ENCODE results near the gene C14orf180. TPM values are rescaled to one million over a fixed set of nuclear protein-coding genes. Genes with fewer than 3 reads are reported as not detected.

Gene C14orf180
- total RNA-seq, 2 donors from 2014 or later: 1.1 to 5.1 TPM

DNA sequence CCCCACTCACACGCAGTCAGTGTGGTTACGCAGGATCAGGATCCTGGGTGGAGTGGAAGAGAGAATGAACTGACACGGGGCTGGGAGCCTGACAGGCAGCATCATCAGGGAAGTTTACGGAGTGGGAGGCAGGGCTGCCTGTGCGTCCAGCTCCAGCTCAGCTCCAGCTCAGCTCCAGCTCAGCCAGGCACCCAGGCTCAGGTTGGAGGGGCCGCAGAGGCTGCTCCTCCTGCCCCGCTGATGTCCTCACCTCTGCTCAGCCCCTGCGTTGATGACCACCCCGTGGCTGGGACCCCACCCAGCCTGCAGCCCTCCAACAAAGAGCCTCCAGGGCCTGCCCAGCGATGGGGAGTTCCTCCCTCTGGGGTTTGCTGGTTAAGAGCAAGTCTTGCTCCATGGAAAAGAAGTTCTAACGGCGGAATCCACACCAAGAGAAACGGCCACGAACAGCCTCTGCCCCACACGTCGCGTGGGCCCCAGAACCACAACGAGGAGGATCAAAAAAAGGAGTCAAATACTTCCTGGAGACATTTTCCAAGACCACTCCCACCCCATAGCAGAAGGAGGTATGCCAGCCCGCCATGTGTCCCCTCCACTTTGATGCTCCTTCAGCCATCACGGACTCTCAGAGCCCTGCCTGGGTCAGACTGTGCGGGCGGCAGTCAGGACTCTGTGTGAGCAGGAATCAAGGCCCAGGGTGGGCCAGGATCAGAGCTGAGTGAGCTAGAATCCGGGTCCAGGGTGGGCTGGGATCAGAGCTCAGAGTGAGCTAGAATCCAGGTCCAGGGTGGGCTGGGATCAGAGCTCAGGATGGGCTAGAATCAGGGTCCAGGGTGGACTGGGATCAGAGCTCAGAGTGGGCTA, 17.7 kb upstream of the C14orf180 start:
- Histone ChIP-seq H3K9me3 (no peaks in the 10 kb centered on the region), H3K27me3 (replicated peaks; ENCODE audit: insufficient read depth) (no peaks in the 10 kb centered on the region), H3K4me1 (ENCODE audit: control insufficient read depth in 1 of 2, low read depth in 2 of 2) (peaks cover 0 to 5% of the 10 kb centered on the region in 2 donors), H3K36me3 (no peaks in the 10 kb centered on the region), H3K4me3 (no peak overlapping the region), H3K27ac (no peak overlapping the region)
- ATAC-seq (ENCODE audit: insufficient number of reproducible peaks, low FRiP score, low read depth) (no peak), DNase-seq (ENCODE audit: low spot score) (no peak)
- TF ChIP-seq, protein P1, sequence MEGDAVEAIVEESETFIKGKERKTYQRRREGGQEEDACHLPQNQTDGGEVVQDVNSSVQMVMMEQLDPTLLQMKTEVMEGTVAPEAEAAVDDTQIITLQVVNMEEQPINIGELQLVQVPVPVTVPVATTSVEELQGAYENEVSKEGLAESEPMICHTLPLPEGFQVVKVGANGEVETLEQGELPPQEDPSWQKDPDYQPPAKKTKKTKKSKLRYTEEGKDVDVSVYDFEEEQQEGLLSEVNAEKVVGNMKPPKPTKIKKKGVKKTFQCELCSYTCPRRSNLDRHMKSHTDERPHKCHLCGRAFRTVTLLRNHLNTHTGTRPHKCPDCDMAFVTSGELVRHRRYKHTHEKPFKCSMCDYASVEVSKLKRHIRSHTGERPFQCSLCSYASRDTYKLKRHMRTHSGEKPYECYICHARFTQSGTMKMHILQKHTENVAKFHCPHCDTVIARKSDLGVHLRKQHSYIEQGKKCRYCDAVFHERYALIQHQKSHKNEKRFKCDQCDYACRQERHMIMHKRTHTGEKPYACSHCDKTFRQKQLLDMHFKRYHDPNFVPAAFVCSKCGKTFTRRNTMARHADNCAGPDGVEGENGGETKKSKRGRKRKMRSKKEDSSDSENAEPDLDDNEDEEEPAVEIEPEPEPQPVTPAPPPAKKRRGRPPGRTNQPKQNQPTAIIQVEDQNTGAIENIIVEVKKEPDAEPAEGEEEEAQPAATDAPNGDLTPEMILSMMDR (IDR thresholded peaks at IDR 0.05): no peak

DNA sequence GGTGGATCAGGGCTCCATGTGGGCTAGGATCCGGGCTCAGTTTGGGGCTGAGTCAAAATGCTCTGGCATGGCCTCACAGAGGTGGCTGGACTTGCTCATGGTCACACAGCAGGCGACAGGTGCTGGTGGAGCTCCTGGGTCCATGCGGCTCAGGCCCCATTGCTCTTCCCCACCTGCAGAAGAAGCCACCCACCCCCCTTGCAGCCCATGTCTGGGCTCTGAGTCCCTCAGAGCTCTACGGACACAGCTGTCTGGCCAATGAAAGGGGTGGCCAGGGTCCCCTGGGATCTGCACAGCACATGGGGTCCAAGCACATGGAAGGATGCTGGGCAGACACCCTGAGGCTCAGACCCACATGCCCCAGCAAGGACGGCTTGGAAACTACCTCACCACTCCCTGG, 17.0 kb upstream of the C14orf180 start:
- Histone ChIP-seq H3K4me1 (ENCODE audit: control insufficient read depth in 1 of 2, low read depth in 2 of 2) (peaks cover 0 to 5% of the 10 kb centered on the region in 2 donors), H3K27ac (no peak overlapping the region), H3K9me3 (no peaks in the 10 kb centered on the region), H3K27me3 (replicated peaks; ENCODE audit: insufficient read depth) (no peaks in the 10 kb centered on the region), H3K36me3 (no peaks in the 10 kb centered on the region), H3K4me3 (no peak overlapping the region)
- no peak for ATAC-seq (ENCODE audit: insufficient number of reproducible peaks, low FRiP score, low read depth)
- DNase-seq (ENCODE audit: low spot score): no peak
- TF ChIP-seq, protein P1 (IDR thresholded peaks at IDR 0.05): no peak

DNA sequence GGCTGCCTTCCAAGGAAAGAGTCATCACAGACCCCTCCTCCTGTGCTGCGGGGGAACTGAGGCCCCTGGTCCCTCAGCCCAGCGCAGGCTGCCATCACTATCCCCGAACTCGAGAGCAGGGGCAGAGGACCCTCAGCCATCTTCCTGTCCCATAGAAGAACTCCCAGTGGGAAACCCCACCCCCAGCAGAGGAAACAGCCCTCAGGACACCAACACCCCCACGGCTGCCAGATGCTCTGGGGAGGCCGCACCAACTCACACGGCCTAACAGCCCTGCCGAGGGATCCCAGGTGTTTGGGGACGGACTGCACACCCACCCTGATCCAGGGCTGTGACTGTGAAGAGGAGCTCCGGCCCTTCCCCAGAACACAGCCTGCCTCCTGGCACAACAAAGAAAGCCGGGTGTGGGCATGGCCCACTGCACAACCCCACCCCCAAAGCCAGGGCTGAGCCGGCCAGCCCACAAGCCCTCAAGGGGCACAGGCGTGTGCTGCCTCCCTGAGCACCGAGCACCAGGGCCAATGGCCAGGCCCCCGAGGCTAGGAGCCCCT, 16.3 kb upstream of the C14orf180 start:
- ATAC-seq (ENCODE audit: insufficient number of reproducible peaks, low FRiP score, low read depth): no peak
- TF ChIP-seq, protein P1 (IDR thresholded peaks at IDR 0.05): no peak
- Histone ChIP-seq H3K4me1 (ENCODE audit: control insufficient read depth in 1 of 2, low read depth in 2 of 2) (peaks cover 0 to 5% of the 10 kb centered on the region in 2 donors), H3K27ac (no peak overlapping the region), H3K27me3 (replicated peaks; ENCODE audit: insufficient read depth) (no peaks in the 10 kb centered on the region), H3K9me3 (no peaks in the 10 kb centered on the region), H3K4me3 (no peak overlapping the region), H3K36me3 (no peaks in the 10 kb centered on the region)
- no peak for DNase-seq (ENCODE audit: low spot score)

DNA sequence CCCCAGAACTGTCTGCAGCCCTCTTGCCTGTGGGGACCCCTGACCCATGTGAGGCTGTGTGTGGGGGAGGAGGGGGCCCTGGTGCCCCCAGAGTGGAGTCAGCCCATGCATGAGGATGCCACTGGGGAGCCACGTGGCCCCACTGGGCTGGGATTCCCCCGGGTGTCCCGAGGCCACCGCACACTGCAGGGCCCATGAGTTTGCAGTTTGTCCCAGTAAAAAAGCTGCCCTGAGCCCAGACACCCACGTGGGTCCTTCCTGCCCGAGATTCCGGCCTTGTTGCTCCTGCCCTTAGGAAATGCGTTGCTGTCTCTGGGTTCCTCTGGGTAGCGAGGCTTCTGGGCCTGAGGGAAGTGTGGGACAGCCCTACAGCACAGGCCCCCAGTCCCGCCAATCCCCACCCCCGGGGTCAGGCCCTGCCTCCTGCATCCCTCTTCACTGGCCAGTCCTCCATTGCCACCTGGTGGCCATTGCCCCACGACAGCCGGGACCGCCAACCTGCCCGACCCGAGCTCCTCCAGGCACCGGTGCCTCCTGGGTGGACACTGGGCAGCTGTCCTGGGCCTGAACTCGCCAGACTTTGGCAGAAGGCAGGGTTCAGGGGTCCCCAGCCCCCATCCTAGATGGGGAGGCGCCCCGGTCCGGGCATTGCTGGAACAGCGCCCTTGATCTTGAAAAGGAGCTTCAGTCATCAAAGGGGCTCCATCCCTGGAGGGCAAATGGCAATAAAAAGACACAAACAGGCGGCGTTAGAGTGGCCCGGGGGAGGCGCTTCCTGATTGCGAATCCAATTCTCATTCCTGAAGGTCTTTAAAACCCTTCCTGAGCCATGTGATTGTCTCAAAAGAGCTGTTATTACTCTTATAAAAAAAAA, 15.6 kb upstream of the C14orf180 start:
- TF ChIP-seq, protein P1 (IDR thresholded peaks at IDR 0.05): peak; percentile 74
- Histone ChIP-seq H3K27ac (no peak overlapping the region), H3K27me3 (replicated peaks; ENCODE audit: insufficient read depth) (no peaks in the 10 kb centered on the region), H3K4me3 (no peak overlapping the region), H3K9me3 (no peaks in the 10 kb centered on the region), H3K36me3 (no peaks in the 10 kb centered on the region), H3K4me1 (ENCODE audit: control insufficient read depth in 1 of 2, low read depth in 2 of 2) (peaks cover 0 to 5% of the 10 kb centered on the region in 2 donors)
- no peak for DNase-seq (ENCODE audit: low spot score)
- ATAC-seq (ENCODE audit: insufficient number of reproducible peaks, low FRiP score, low read depth): no peak

Data from thoracic aorta (tissue), 2 donors.